Liver (tissue), 9 donors: ENCODE measurements around the gene LRIT1. TPM values are rescaled to one million over a fixed set of nuclear protein-coding genes. Genes with fewer than 3 reads are reported as not detected.
"Not testable (repeated sequence)": the region's sequence is repeated elsewhere in the genome, so short reads cannot be mapped to it uniquely, and the experiment has no call there.

Source experiments
- DNase-seq: peaks from one replicate; pipeline ENCODE4 v3.0.0-alpha.2; 2017; ENCODE audit warnings: low spot score
- H3K27ac ChIP-seq, 2 donors: one replicate each; pipeline ENCODE4 v1.7.0; 2013; ENCODE audit warnings: inconsistent platforms in 2 of 2, low read length in 2 of 2, control low read depth in 1 of 2, low read depth in 1 of 2, mild to moderate bottlenecking in 1 of 2
- H3K27me3 ChIP-seq, 4 donors: one replicate each; pipeline versions ENCODE4 v1.6.1 to v1.7.0; 2013; ENCODE audit warnings: low read length in 3 of 4, inconsistent platforms in 1 of 4, mild to moderate bottlenecking in 1 of 4, moderate library complexity in 1 of 4; ENCODE audit not compliant: control insufficient read depth in 4 of 4, insufficient read depth in 4 of 4
- H3K36me3 ChIP-seq, 4 donors: one replicate each; pipeline versions ENCODE4 v1.6.1 to v1.7.0; 2013; ENCODE audit warnings: low read length in 3 of 4, mild to moderate bottlenecking in 3 of 4, low read depth in 1 of 4, moderate library complexity in 1 of 4; ENCODE audit not compliant: control insufficient read depth in 4 of 4, insufficient read depth in 3 of 4
- H3K4me1 ChIP-seq, 4 donors: one replicate each; pipeline versions ENCODE4 v1.6.1 to v1.7.0; 2013; ENCODE audit warnings: low read length in 3 of 4, mild to moderate bottlenecking in 3 of 4, moderate library complexity in 1 of 4; ENCODE audit not compliant: control insufficient read depth in 4 of 4, insufficient read depth in 4 of 4
- H3K4me3 ChIP-seq, 3 donors: one replicate each; pipeline versions ENCODE4 v1.6.1 to v1.7.0; 2013; ENCODE audit warnings: low read length in 3 of 3, control low read depth in 1 of 3, low read depth in 1 of 3, mild to moderate bottlenecking in 1 of 3
- H3K9ac ChIP-seq, 2 donors: one replicate each; pipeline ENCODE4 v1.7.0; 2013; ENCODE audit warnings: low read length in 2 of 2, mild to moderate bottlenecking in 2 of 2, moderate library complexity in 2 of 2, control low read depth in 1 of 2, low read depth in 1 of 2
- H3K9me3 ChIP-seq, 4 donors: one replicate each; pipeline versions ENCODE4 v1.6.1 to v1.7.0; 2013; ENCODE audit warnings: low read length in 3 of 4; ENCODE audit not compliant: control insufficient read depth in 4 of 4
- ATF3 ChIP-seq: IDR thresholded peaks from 2 replicates; pipeline ENCODE4 v1.6.1; 2016; ENCODE audit warnings: antibody characterized with exemption
- CTCF ChIP-seq: fragments of 150-350 bp; IDR thresholded peaks from 2 replicates; pipeline ENCODE4 v1.5.1; 2017; ENCODE audit warnings: improper control_type of control experiment, low read depth, low read length; ENCODE audit not compliant: missing input control
- EGR1 ChIP-seq, 2 donors: IDR thresholded peaks; 2 replicates each; pipeline ENCODE4 v1.6.1; 2016 to 2018; ENCODE audit warnings: antibody characterized with exemption in 2 of 2, low read depth in 2 of 2
- FOXA1 ChIP-seq: IDR thresholded peaks from 2 replicates; pipeline ENCODE4 v1.6.1; 2016; ENCODE audit warnings: antibody characterized with exemption
- FOXA2 ChIP-seq: IDR thresholded peaks from 2 replicates; pipeline ENCODE4 v1.6.1; 2016; ENCODE audit warnings: antibody characterized with exemption
- GABPA ChIP-seq, 2 donors: IDR thresholded peaks in 1 of 2; conservative IDR thresholded peaks in 1 of 2; 2 replicates each; pipeline ENCODE4 v1.6.1; 2016; ENCODE audit warnings: antibody characterized with exemption in 2 of 2, mild to moderate bottlenecking in 1 of 2, moderate library complexity in 1 of 2
- HNF4A ChIP-seq, 2 donors: conservative IDR thresholded peaks; 2 replicates each; pipeline ENCODE4 v1.6.1; 2016; ENCODE audit warnings: antibody characterized with exemption in 2 of 2, mild to moderate bottlenecking in 2 of 2
- HNF4G ChIP-seq: IDR thresholded peaks from 2 replicates; pipeline ENCODE4 v1.6.1; 2016; ENCODE audit warnings: antibody characterized with exemption
- JUND ChIP-seq, 2 donors: IDR thresholded peaks; 2 replicates each; pipeline ENCODE4 v1.6.1; 2016; ENCODE audit warnings: antibody characterized with exemption in 2 of 2
- MAX ChIP-seq: IDR thresholded peaks from 2 replicates; pipeline ENCODE4 v1.6.1; 2016; ENCODE audit warnings: antibody characterized with exemption
- NR2F2 ChIP-seq: IDR thresholded peaks from 2 replicates; pipeline ENCODE4 v1.6.1; 2016; ENCODE audit warnings: antibody characterized with exemption
- RAD21 ChIP-seq, 2 donors: IDR thresholded peaks; 2 replicates each; pipeline ENCODE4 v1.6.1; 2016; ENCODE audit warnings: antibody characterized with exemption in 2 of 2, mild to moderate bottlenecking in 2 of 2
- REST ChIP-seq: IDR thresholded peaks from 2 replicates; pipeline ENCODE4 v1.6.1; 2016; ENCODE audit warnings: antibody characterized with exemption, mild to moderate bottlenecking
- RXRA ChIP-seq, 2 donors: IDR thresholded peaks; 2 replicates each; pipeline ENCODE4 v1.6.1; 2017 to 2018; ENCODE audit warnings: antibody characterized with exemption in 2 of 2, mild to moderate bottlenecking in 1 of 2
- SP1 ChIP-seq: IDR thresholded peaks from 2 replicates; pipeline ENCODE4 v1.6.1; 2018; ENCODE audit warnings: antibody characterized with exemption, mild to moderate bottlenecking
- TAF1 ChIP-seq: conservative IDR thresholded peaks from 2 replicates; pipeline ENCODE4 v1.6.1; 2016; ENCODE audit warnings: antibody characterized with exemption, mild to moderate bottlenecking
- YY1 ChIP-seq: IDR thresholded peaks from 2 replicates; pipeline ENCODE4 v1.6.1; 2016; ENCODE audit warnings: antibody characterized with exemption, mild to moderate bottlenecking
- ZBTB33 ChIP-seq: IDR thresholded peaks from 2 replicates; pipeline ENCODE4 v1.6.1; 2016; ENCODE audit warnings: antibody characterized with exemption
- WGBS: extraction: QIAGEN DNeasy Blood & Tissue Kit; methylation state at CpG from one replicate; pipeline ENCODE4 v1.1.7; 2013; 5-methylcytosine and 5-hydroxymethylcytosine counted together
- polyA plus RNA-seq, 2 donors: library from polyadenylated mRNA; stranded (reverse) in 1 of 2; unstranded in 1 of 2; fragments of 200-250 nt in 1 of 2; fragments of >200 nt in 1 of 2; fragmentation: Nextera tagmentation in 1 of 2; extraction: Ambion mirVana in 1 of 2; gene quantifications; one replicate each; pipeline versions ENCODE4 v1.2.1 to v1.2.3, GENCODE V29; 2013 to 2015
- total RNA-seq, 2 donors: library from RNA; depleted of rRNA; stranded (reverse); fragments of >200 nt; gene quantifications; one replicate each; pipeline ENCODE4 v1.2.3, GENCODE V29; 2014
- donor health status: healthy.
- donor health status: healthy.
- donor health status: healthy.
- donor health status: healthy.
- donor health status: healthy.

LRIT1 gene
- total and polyA plus RNA-seq, 4 donors: not detected

GRCh38 chr10:84286695-84287094 lies 45.3 kb upstream of the LRIT1 start:
- Histone ChIP-seq H3K36me3 (no peaks in the 10 kb centered on the region), H3K27me3 (no peaks in the 10 kb centered on the region), H3K4me3 (no peak overlapping the region), H3K4me1 (no peaks in the 10 kb centered on the region), H3K9ac (no peak overlapping the region), H3K9me3 (no peaks in the 10 kb centered on the region), H3K27ac (no peak overlapping the region)
- TF ChIP-seq FOXA1: no peak
- no peak for TF ChIP-seq YY1
- TF ChIP-seq MAX: no peak
- no peak for TF ChIP-seq JUND (IDR thresholded peaks at IDR 0.05)
- no peak for TF ChIP-seq NR2F2
- TF ChIP-seq CTCF: no peak
- DNase-seq: no peak

GRCh38 chr10:84279876-84280475 lies 38.6 kb upstream of the LRIT1 start:
- H3K4me3 ChIP-seq, H3K9ac ChIP-seq, DNase-seq, H3K27ac ChIP-seq, H3K36me3 ChIP-seq, H3K4me1 ChIP-seq, H3K9me3 ChIP-seq, H3K27me3 ChIP-seq: not testable (repeated sequence)
- 73% methylated on average over 29 of the region's 31 CpGs for WGBS

- Histone ChIP-seq H3K4me3 (no peak overlapping the region), H3K27me3 (peaks cover 0 to 3% (median 1%) of the 10 kb centered on the region in 4 donors), H3K27ac (no peak overlapping the region), H3K4me1 (no peaks in the 10 kb centered on the region), H3K36me3 (no peaks in the 10 kb centered on the region), H3K9ac (no peak overlapping the region), H3K9me3 (no peaks in the 10 kb centered on the region)
- TF ChIP-seq HNF4G (no peak), YY1 (no peak), JUND (IDR thresholded peaks at IDR 0.05) (no peak), CTCF (no peak), SP1 (no peak), FOXA1 (no peak), GABPA (IDR thresholded peaks at IDR 0.05 in 1 of 2, conservative IDR thresholded peaks at IDR 0.05 in 1 of 2) (no peak), ATF3 (no peak), TAF1 (no peak), MAX (no peak), RAD21 (IDR thresholded peaks at IDR 0.05) (no peak), REST (no peak), HNF4A (conservative IDR thresholded peaks at IDR 0.05) (no peak), ZBTB33 (no peak), NR2F2 (no peak), FOXA2 (no peak), EGR1 (IDR thresholded peaks at IDR 0.05; ENCODE audit: low read depth in 2 of 2) (no peak), RXRA (IDR thresholded peaks at IDR 0.05) (no peak)
- WGBS: 54% methylated on average over 1 of the region's 1 CpG
- DNase-seq: no peak
These were observed 29.4 kb upstream of the LRIT1 start for GRCh38 chr10:84270708-84271107.
